ENCODE data around the gene CHN2. TPM values are rescaled to one million over a fixed set of nuclear protein-coding genes. Genes with fewer than 3 reads are reported as not detected.

The CHN2 gene
- total RNA-seq, 2 donors from 2014 or later: 0.91 to 1.2 TPM

GRCh38 chr7:29214056-29214455 is 19.5 kb downstream of the CHN2 start:
- Mint-ChIP-seq H3K4me1 (ENCODE audit: low read depth) (no peaks in the 10 kb centered on the region), H3K9me3 (no peaks in the 10 kb centered on the region), H3K4me3 (no peak overlapping the region), H3K27me3 (ENCODE audit: low read depth) (peaks cover 11% of the 10 kb centered on the region), H3K36me3 (ENCODE audit: insufficient read depth in 2 of 2) (no peaks in the 10 kb centered on the region), H3K27ac (no peak overlapping the region)
- DNase-seq (no peak), ATAC-seq (replicated peaks in 1 of 2) (no peak)

GRCh38 chr7:29214816-29215215 is 20.2 kb downstream of the CHN2 start:
- no peak for ATAC-seq (replicated peaks in 1 of 2)
- no peak for DNase-seq
- peaks cover 11% of the 10 kb centered on the region for H3K27me3 Mint-ChIP-seq (ENCODE audit: low read depth)
- H3K4me3 Mint-ChIP-seq: no peak overlapping the region
- H3K9me3 Mint-ChIP-seq: no peaks in the 10 kb centered on the region
- no peaks in the 10 kb centered on the region for H3K36me3 Mint-ChIP-seq (ENCODE audit: insufficient read depth in 2 of 2)
- H3K27ac Mint-ChIP-seq: no peak overlapping the region
- H3K4me1 Mint-ChIP-seq (ENCODE audit: low read depth): no peaks in the 10 kb centered on the region

GRCh38 chr7:29216128-29216527 is 21.6 kb downstream of the CHN2 start:
- no peak for ATAC-seq (replicated peaks in 1 of 2)
- no peaks in the 10 kb centered on the region for H3K36me3 Mint-ChIP-seq (ENCODE audit: insufficient read depth in 2 of 2)
- peaks cover 11% of the 10 kb centered on the region for H3K27me3 Mint-ChIP-seq (ENCODE audit: low read depth)
- H3K4me3 Mint-ChIP-seq: no peak overlapping the region
- H3K9me3 Mint-ChIP-seq: no peaks in the 10 kb centered on the region
- H3K27ac Mint-ChIP-seq: no peak overlapping the region
- no peak for DNase-seq
- no peaks in the 10 kb centered on the region for H3K4me1 Mint-ChIP-seq (ENCODE audit: low read depth)

GRCh38 chr7:29217113-29217512 is 22.5 kb downstream of the CHN2 start:
- DNase-seq (no peak), ATAC-seq (replicated peaks in 1 of 2) (no peak)
- Mint-ChIP-seq H3K4me1 (ENCODE audit: low read depth) (no peaks in the 10 kb centered on the region), H3K27me3 (ENCODE audit: low read depth) (peaks cover 10% of the 10 kb centered on the region), H3K36me3 (ENCODE audit: insufficient read depth in 2 of 2) (no peaks in the 10 kb centered on the region), H3K27ac (no peak overlapping the region), H3K9me3 (no peaks in the 10 kb centered on the region), H3K4me3 (no peak overlapping the region)

GRCh38 chr7:29224726-29225125 is 30.2 kb downstream of the CHN2 start:
- H3K36me3 Mint-ChIP-seq (ENCODE audit: insufficient read depth in 2 of 2): no peaks in the 10 kb centered on the region
- ATAC-seq (replicated peaks in 1 of 2) (no peak), DNase-seq (no peak)
- H3K4me1 Mint-ChIP-seq (ENCODE audit: low read depth): no peaks in the 10 kb centered on the region
- H3K9me3 Mint-ChIP-seq: no peaks in the 10 kb centered on the region
- no peak overlapping the region for H3K4me3 Mint-ChIP-seq
- H3K27me3 Mint-ChIP-seq (ENCODE audit: low read depth): no peaks in the 10 kb centered on the region
- no peak overlapping the region for H3K27ac Mint-ChIP-seq

GRCh38 chr7:29228289-29229011 is 33.9 kb downstream of the CHN2 start:
- no peaks in the 10 kb centered on the region for H3K36me3 Mint-ChIP-seq (ENCODE audit: insufficient read depth in 2 of 2)

GRCh38 chr7:29229066-29229465 is 34.5 kb downstream of the CHN2 start:
- Mint-ChIP-seq H3K4me1 (ENCODE audit: low read depth) (peaks cover 7% of the 10 kb centered on the region), H3K27ac (no peak overlapping the region), H3K9me3 (no peaks in the 10 kb centered on the region), H3K4me3 (no peak overlapping the region), H3K36me3 (ENCODE audit: insufficient read depth in 2 of 2) (no peaks in the 10 kb centered on the region), H3K27me3 (ENCODE audit: low read depth) (peaks cover 14% of the 10 kb centered on the region)
- no peak for DNase-seq
- ATAC-seq (replicated peaks in 1 of 2): no peak

More at GRCh38 chr7:29228289-29229011, 33.9 kb downstream of the CHN2 start:
- Mint-ChIP-seq H3K4me1 (ENCODE audit: low read depth) (peaks cover 4% of the 10 kb centered on the region), H3K27ac (no peak overlapping the region), H3K27me3 (ENCODE audit: low read depth) (peaks cover 14% of the 10 kb centered on the region), H3K9me3 (no peaks in the 10 kb centered on the region), H3K4me3 (no peak overlapping the region)
- ATAC-seq (replicated peaks in 1 of 2): no peak
- no peak for DNase-seq

- H3K4me1 Mint-ChIP-seq (ENCODE audit: low read depth): peaks cover 15% of the 10 kb centered on the region
- H3K4me3 Mint-ChIP-seq: no peak overlapping the region
- DNase-seq (no peak), ATAC-seq (replicated peaks in 1 of 2) (no peak)
- peaks cover 16% of the 10 kb centered on the region for H3K27me3 Mint-ChIP-seq (ENCODE audit: low read depth)
- no peak overlapping the region for H3K27ac Mint-ChIP-seq
- no peaks in the 10 kb centered on the region for H3K36me3 Mint-ChIP-seq (ENCODE audit: insufficient read depth in 2 of 2)
- H3K9me3 Mint-ChIP-seq: no peaks in the 10 kb centered on the region
These were observed 35.4 kb downstream of the CHN2 start for GRCh38 chr7:29229946-29230345.

- H3K4me3 Mint-ChIP-seq: no peak overlapping the region
- no peak overlapping the region for H3K27ac Mint-ChIP-seq
- no peaks in the 10 kb centered on the region for H3K9me3 Mint-ChIP-seq
- DNase-seq (no peak), ATAC-seq (replicated peaks in 1 of 2) (no peak)
- peaks cover 18% of the 10 kb centered on the region for H3K4me1 Mint-ChIP-seq (ENCODE audit: low read depth)
- H3K36me3 Mint-ChIP-seq (ENCODE audit: insufficient read depth in 2 of 2): no peaks in the 10 kb centered on the region
- peaks cover 26% of the 10 kb centered on the region for H3K27me3 Mint-ChIP-seq (ENCODE audit: low read depth)
These were observed 36.3 kb downstream of the CHN2 start for GRCh38 chr7:29230871-29231345.

GRCh38 chr7:29231671-29232232 is 37.2 kb downstream of the CHN2 start:
- no peak for DNase-seq
- H3K36me3 Mint-ChIP-seq (ENCODE audit: insufficient read depth in 2 of 2): no peaks in the 10 kb centered on the region
- H3K9me3 Mint-ChIP-seq: no peaks in the 10 kb centered on the region
- H3K27me3 Mint-ChIP-seq (ENCODE audit: low read depth): peaks cover 32% of the 10 kb centered on the region
- H3K27ac Mint-ChIP-seq: no peak overlapping the region
- no peak for ATAC-seq (replicated peaks in 1 of 2)
- peaks cover 18% of the 10 kb centered on the region for H3K4me1 Mint-ChIP-seq (ENCODE audit: low read depth)
- H3K4me3 Mint-ChIP-seq: no peak overlapping the region

- Mint-ChIP-seq H3K27ac (no peak overlapping the region), H3K4me3 (peak overlapping the region in 1 of 2 donors; percentile 24), H3K9me3 (no peaks in the 10 kb centered on the region), H3K4me1 (ENCODE audit: low read depth) (peaks cover 18% of the 10 kb centered on the region), H3K27me3 (ENCODE audit: low read depth) (peaks cover 50% of the 10 kb centered on the region), H3K36me3 (ENCODE audit: insufficient read depth in 2 of 2) (no peaks in the 10 kb centered on the region)
- DNase-seq: no peak
- peak; percentile 85 to 88 for ATAC-seq (replicated peaks in 1 of 2)
These were observed 39.9 kb downstream of the CHN2 start for GRCh38 chr7:29234438-29234837.

GRCh38 chr7:29236071-29236580 is 41.6 kb downstream of the CHN2 start:
- no peak for ATAC-seq (replicated peaks in 1 of 2)
- Mint-ChIP-seq H3K27me3 (ENCODE audit: low read depth) (peaks cover 61% of the 10 kb centered on the region), H3K36me3 (ENCODE audit: insufficient read depth in 2 of 2) (no peaks in the 10 kb centered on the region), H3K9me3 (no peaks in the 10 kb centered on the region), H3K27ac (no peak overlapping the region), H3K4me3 (no peak overlapping the region), H3K4me1 (ENCODE audit: low read depth) (peaks cover 18% of the 10 kb centered on the region)
- no peak for DNase-seq

- ATAC-seq (replicated peaks in 1 of 2) (no peak), DNase-seq (no peak)
- Mint-ChIP-seq H3K4me3 (no peak overlapping the region), H3K4me1 (ENCODE audit: low read depth) (peaks cover 18% of the 10 kb centered on the region), H3K36me3 (ENCODE audit: insufficient read depth in 2 of 2) (no peaks in the 10 kb centered on the region), H3K27me3 (ENCODE audit: low read depth) (peaks cover 61% of the 10 kb centered on the region), H3K9me3 (no peaks in the 10 kb centered on the region), H3K27ac (no peak overlapping the region)
These were observed 42.1 kb downstream of the CHN2 start for GRCh38 chr7:29236649-29237048.
